ENCODE data around the gene AGPAT2. TPM values are rescaled to one million over a fixed set of nuclear protein-coding genes. Genes with fewer than 3 reads are reported as not detected.

AGPAT2 gene
- total and polyA plus RNA-seq, 2 experiments from 2014 or later, result 31.8 to 44.7 TPM

GRCh38 chr9:136690806-136691261 lies 3.6 kb upstream of the AGPAT2 start:
- 0 out of 2 replicates have a peak, but pooled peaks cover 3% of the 10 kb centered on the region for H3F3A ChIP-seq (replicated peaks; ENCODE audit: low read depth)
- Mint-ChIP-seq H3K9me3 (no peaks in the 10 kb centered on the region), H3K4me1 (peaks cover 10% of the 10 kb centered on the region; the same call in 2 of the 3 replicates), H3K27me3 (ENCODE audit: insufficient read depth, low read depth, poor library complexity) (peaks cover 19% of the 10 kb centered on the region), H3K36me3 (ENCODE audit: low read depth) (no peaks in the 10 kb centered on the region), H3K4me3 (no peak overlapping the region), H3K27ac (no peak overlapping the region)
- no peaks in the 10 kb centered on the region for H3K9me2 ChIP-seq (ENCODE audit: insufficient read depth)
- no peak overlapping the region for H3K4me3 ChIP-seq
- H4K20me1 ChIP-seq (replicated peaks; ENCODE audit: insufficient read depth), result no peaks in the 10 kb centered on the region
- no peaks in the 10 kb centered on the region for H3K36me3 ChIP-seq (ENCODE audit: insufficient read depth)
- peaks cover under 1% of the 10 kb centered on the region; the same call in 1 of the 2 replicates for H3K79me2 ChIP-seq (replicated peaks; ENCODE audit: insufficient read depth)
- ATAC-seq (no peak), DNase-seq (ENCODE audit: low spot score) (no peak)
- no peaks in the 10 kb centered on the region for H3K27me3 ChIP-seq (ENCODE audit: insufficient read depth)
- H3K27ac ChIP-seq (ENCODE audit: low read depth), result no peak overlapping the region
- H3K4me2 ChIP-seq, result no peak overlapping the region
- no peaks in the 10 kb centered on the region; the same call in 1 of the 2 replicates for H3K4me1 ChIP-seq (ENCODE audit: insufficient read depth)
- no peak for TF ChIP-seq JUNB (IDR thresholded peaks at IDR 0.05; ENCODE audit: unreplicated experiment)
- no peak for TF ChIP-seq CREB1 (CRISPR knock-in tag; IDR thresholded peaks at IDR 0.05; ENCODE audit: low read depth)
- no peak for TF ChIP-seq CTCF (conservative IDR thresholded peaks at IDR 0.05; ENCODE audit: low read depth in 2 of 2)
- no peak for TF ChIP-seq ZNF114 (CRISPR knock-in tag; IDR thresholded peaks at IDR 0.05)
- no peak for TF ChIP-seq NANOG (IDR thresholded peaks at IDR 0.05; ENCODE audit: borderline replicate concordance)
- TF ChIP-seq ETS1 (IDR thresholded peaks at IDR 0.05), result no peak
- TF ChIP-seq STAT1 (IDR thresholded peaks at IDR 0.05; ENCODE audit: unreplicated experiment), result no peak
- no peak for TF ChIP-seq EZH2phosphoT487 (IDR thresholded peaks at IDR 0.05; ENCODE audit: unreplicated experiment)
- no peak for TF ChIP-seq POLR2AphosphoS5 (IDR thresholded peaks at IDR 0.05; ENCODE audit: low read depth)
- H2AFZ ChIP-seq, result no peak overlapping the region

GRCh38 chr9:136690104-136690805 lies 3.0 kb upstream of the AGPAT2 start:
- Histone ChIP-seq H4K20me1 (replicated peaks; ENCODE audit: insufficient read depth) (no peaks in the 10 kb centered on the region), H3K4me3 (no peak overlapping the region), H3F3A (replicated peaks; ENCODE audit: low read depth) (0 out of 2 replicates have a peak, but pooled peaks cover 3% of the 10 kb centered on the region), H3K9me2 (ENCODE audit: insufficient read depth) (no peaks in the 10 kb centered on the region), H3K4me2 (no peak overlapping the region), H2AFZ (no peak overlapping the region), H3K27ac (ENCODE audit: low read depth) (no peak overlapping the region), H3K79me2 (replicated peaks; ENCODE audit: insufficient read depth) (peaks cover 7% of the 10 kb centered on the region; the same call in 1 of the 2 replicates), H3K36me3 (ENCODE audit: insufficient read depth) (no peaks in the 10 kb centered on the region), H3K4me1 (ENCODE audit: insufficient read depth) (no peaks in the 10 kb centered on the region; the same call in 1 of the 2 replicates), H3K27me3 (ENCODE audit: insufficient read depth) (no peaks in the 10 kb centered on the region)
- Mint-ChIP-seq H3K27me3 (ENCODE audit: insufficient read depth, low read depth, poor library complexity) (peaks cover 20% of the 10 kb centered on the region), H3K9me3 (no peaks in the 10 kb centered on the region), H3K4me3 (no peak overlapping the region), H3K27ac (no peak overlapping the region), H3K36me3 (ENCODE audit: low read depth) (no peaks in the 10 kb centered on the region), H3K4me1 (peaks cover 10% of the 10 kb centered on the region; the same call in 2 of the 3 replicates)
- DNase-seq (ENCODE audit: low spot score) (no peak), ATAC-seq (no peak)
- no peak for TF ChIP-seq ETS1 (IDR thresholded peaks at IDR 0.05)
- TF ChIP-seq CREB1 (CRISPR knock-in tag; IDR thresholded peaks at IDR 0.05; ENCODE audit: low read depth), result no peak
- TF ChIP-seq ZNF462 (CRISPR knock-in tag; IDR thresholded peaks at IDR 0.05), result no peak
